NCI-H1417 (cell line): ENCODE data around the gene SP140L.
"Not testable (repeated sequence)": the region's sequence is repeated elsewhere in the genome, so short reads cannot be mapped to it uniquely, and the experiment has no call there.

ENCODE experiments used
- DNase-seq, 3 experiments: peaks; one replicate each; lab custom pipeline; 2025; lab: John Stamatoyannopoulos, UW

Gene SP140L

GRCh38 chr2:230418341-230419016, 91.5 kb downstream of the SP140L start:
- DNase-seq, result no peak

GRCh38 chr2:230419181-230419580, 92.2 kb downstream of the SP140L start:
- no peak for DNase-seq

- DNase-seq, result no peak
Observed at GRCh38 chr2:230422149-230422548, 95.2 kb downstream of the SP140L start.

- DNase-seq, result no peak
Observed at GRCh38 chr2:230423851-230424458, 97.0 kb downstream of the SP140L start.

- DNase-seq, result no peak
Observed at GRCh38 chr2:230425377-230425776, 98.4 kb downstream of the SP140L start.

DNA sequence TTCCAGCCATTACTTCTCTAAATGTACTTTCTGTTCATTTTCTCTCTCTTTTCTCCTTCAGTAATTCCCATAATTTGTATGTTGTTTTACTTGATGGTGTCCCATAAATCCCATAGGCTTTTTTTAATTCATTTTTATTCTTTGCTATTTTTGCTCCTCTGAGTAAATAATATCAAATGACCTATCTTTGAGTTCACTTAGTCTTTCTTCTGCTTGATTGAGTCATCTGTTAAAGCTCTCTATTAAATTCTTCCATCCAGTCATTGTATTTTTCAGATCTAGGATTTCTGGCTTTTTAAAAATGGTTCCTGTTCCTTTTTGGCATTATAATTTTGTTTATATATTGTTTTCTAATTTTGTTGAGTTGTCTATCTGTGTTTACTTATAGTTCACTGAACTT, 102.5 kb downstream of the SP140L start:
- DNase-seq, result no peak

GRCh38 chr2:230430957-230431910, 104.2 kb downstream of the SP140L start:
- DNase-seq, result no peak

GRCh38 chr2:230434677-230435324, 107.8 kb downstream of the SP140L start:
- no peak for DNase-seq

- no peak for DNase-seq
Observed at GRCh38 chr2:230435431-230435830, 108.4 kb downstream of the SP140L start.

DNA sequence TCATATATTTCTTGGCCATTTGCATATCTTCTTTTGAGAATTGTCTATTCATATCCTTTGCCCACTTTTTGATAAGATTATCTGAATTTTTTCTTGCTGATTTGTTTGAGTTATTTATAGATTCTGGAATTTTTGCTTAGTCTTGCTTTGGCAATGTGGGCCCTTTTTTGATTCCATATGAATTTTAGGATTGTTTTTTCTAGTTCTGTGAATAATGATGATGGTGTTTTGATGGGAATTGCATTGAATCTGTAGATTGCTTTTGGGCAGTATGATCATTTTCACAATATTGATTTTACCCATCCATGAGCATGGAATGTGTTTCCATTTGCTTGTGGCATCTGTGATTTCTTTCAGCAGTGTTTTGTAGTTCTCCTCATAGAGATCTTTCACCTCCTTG, 112.1 kb downstream of the SP140L start:
- DNase-seq, result not testable (repeated sequence)

GRCh38 chr2:230439590-230439989, 112.6 kb downstream of the SP140L start:
- DNase-seq, result no peak

DNA sequence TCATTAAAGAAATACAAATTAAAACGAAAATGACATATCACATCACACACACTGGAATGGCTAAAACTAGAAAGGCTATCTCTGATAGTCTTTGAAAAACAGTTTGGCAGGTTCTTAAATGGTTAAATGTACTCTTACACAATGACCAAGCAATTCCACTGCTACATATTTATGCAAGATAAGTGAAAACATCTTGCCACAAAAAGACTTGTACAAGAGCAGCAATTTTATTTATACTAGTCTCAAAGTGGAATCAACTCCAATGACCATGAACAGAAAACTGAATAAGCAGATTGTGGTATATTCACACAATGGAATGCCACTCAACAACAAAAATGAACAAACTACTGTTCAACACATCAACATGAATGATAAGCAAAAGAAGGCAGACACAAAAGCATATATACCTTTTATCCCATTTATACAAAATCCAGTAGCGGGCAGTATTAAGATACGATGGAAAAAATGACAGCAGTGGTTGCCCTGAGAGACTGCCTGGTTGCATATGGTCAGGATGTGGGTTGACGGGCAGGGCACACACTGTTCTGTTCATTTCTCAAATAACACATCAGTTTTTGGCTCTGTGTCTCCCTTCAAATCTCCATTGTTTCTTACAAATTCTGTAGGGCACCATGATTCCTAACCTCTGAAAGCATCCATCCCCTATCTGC, 114.4 kb downstream of the SP140L start:
- no peak for DNase-seq

GRCh38 chr2:230443541-230443940, 116.5 kb downstream of the SP140L start:
- DNase-seq, result no peak

DNA sequence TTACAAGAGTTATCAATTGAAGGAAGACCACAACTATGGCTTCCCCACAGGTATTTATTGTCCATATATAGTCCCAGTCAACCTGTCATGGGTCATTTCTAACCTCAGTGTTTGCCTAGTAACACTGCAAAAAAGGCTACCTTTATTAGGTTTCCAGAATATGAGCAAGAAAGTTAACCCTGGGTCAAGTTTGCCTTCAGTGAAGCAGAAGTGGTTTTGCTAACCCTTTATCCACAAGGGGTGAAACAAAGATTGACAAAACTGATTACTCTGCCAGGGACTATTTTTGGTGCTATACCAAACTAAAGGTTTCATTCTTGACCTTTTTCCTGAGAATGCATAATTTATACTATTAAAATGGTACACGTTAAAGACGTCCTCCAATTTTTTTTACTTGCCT, 117.8 kb downstream of the SP140L start:
- DNase-seq, result no peak

- no peak for DNase-seq
Observed at GRCh38 chr2:230447036-230447435, 120.0 kb downstream of the SP140L start.

- DNase-seq, result no peak
Observed at GRCh38 chr2:230447455-230448451, 120.8 kb downstream of the SP140L start.

- no peak for DNase-seq
Observed at GRCh38 chr2:230449901-230450467, 123.0 kb downstream of the SP140L start.

DNA sequence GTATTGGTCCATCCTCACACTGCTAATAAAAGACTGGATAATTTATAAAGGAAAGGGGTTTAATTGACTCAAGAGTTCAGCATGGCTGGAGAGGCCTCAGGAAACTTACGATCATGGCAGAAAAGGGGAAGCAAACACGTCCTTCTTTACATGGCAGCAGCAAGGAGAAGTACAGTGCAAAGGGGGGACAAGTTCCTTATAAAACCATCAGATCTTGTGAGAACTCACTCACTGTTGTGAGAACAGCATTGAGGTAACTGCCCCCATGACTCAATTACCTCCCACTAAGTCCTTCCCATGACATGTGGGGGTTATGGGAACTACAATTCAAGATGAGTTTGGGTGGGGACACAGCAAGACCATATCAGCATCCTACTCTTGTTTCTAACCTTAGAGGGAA, 126.0 kb downstream of the SP140L start:
- no peak for DNase-seq
